Stimulated activated CD4-positive, alpha-beta T cell treated with anti-CD3 and anti-CD28 coated beads, Interleukin-1b, Interleukin-23, amount 100 ng/mL, for 24 hours (primary cell): ENCODE results near the gene POLA2.
A peak's percentile ranks its signal among the peaks of the same experiment; 100 is the strongest.

Experiments
- DNase-seq, 4 experiments: peaks; one replicate each; pipeline ENCODE4 v3.0.0-alpha.2; 2020; ENCODE audit warnings: low read depth in 4 of 4, low spot score in 1 of 4

POLA2 gene

GRCh38 chr11:65305501-65306268, 43.9 kb downstream of the POLA2 start:
- no peak for DNase-seq

GRCh38 chr11:65307298-65308229, 45.8 kb downstream of the POLA2 start:
- DNase-seq = no peak

- no peak for DNase-seq
Observed at GRCh38 chr11:65308281-65308891, 46.6 kb downstream of the POLA2 start.

GRCh38 chr11:65309006-65309405, 47.2 kb downstream of the POLA2 start:
- no peak for DNase-seq

GRCh38 chr11:65310215-65310614, 48.5 kb downstream of the POLA2 start:
- DNase-seq = no peak

GRCh38 chr11:65310736-65311135, 49.0 kb downstream of the POLA2 start:
- DNase-seq = no peak

- no peak for DNase-seq
Observed at GRCh38 chr11:65311170-65311678, 49.5 kb downstream of the POLA2 start.

- peak; percentile 39 to 73 (median 66) for DNase-seq
Observed at GRCh38 chr11:65314501-65315203, 52.9 kb downstream of the POLA2 start, which contains the start of gene CDC42EP2. CDC42EP2 (plus strand) TSS chr11:65314866; CDS start chr11:65320899, 6,033 bp downstream.

GRCh38 chr11:65315204-65315865, 53.6 kb downstream of the POLA2 start:
- peak; percentile 70 to 79 (median 72) for DNase-seq

- DNase-seq = no peak
Observed at GRCh38 chr11:65315866-65316226, 54.1 kb downstream of the POLA2 start.

- no peak for DNase-seq
Observed at GRCh38 chr11:65316227-65317024, 54.7 kb downstream of the POLA2 start.

GRCh38 chr11:65317025-65317786, 55.4 kb downstream of the POLA2 start:
- DNase-seq = no peak

GRCh38 chr11:65320386-65321075, 58.8 kb downstream of the POLA2 start:
- DNase-seq = no peak

GRCh38 chr11:65321076-65321475, 59.3 kb downstream of the POLA2 start:
- no peak for DNase-seq

- no peak for DNase-seq
Observed at GRCh38 chr11:65321828-65322485, 60.2 kb downstream of the POLA2 start.

- no peak for DNase-seq
Observed at GRCh38 chr11:65323813-65324212, 62.1 kb downstream of the POLA2 start.

GRCh38 chr11:65325435-65325834, 63.7 kb downstream of the POLA2 start:
- no peak for DNase-seq

GRCh38 chr11:65327021-65327420, 65.3 kb downstream of the POLA2 start:
- DNase-seq = no peak
